ENCODE data around the gene ATG2A. TPM values are rescaled to one million over a fixed set of nuclear protein-coding genes. Genes with fewer than 3 reads are reported as not detected.
A peak's percentile ranks its signal among the peaks of the same experiment; 100 is the strongest.

The ATG2A gene
- total and polyA plus RNA-seq, 8 donors = 12.2 to 77.6 (median 26.6) TPM

GRCh38 chr11:64888406-64888728 lies 28.6 kb downstream of the ATG2A start:
- peaks cover 26 to 55% (median 48%) of the 10 kb centered on the region in 4 donors for H3K4me1 ChIP-seq
- intact Hi-C loops (cut with DNase I; ENCODE audit: low total_unique reads) = no loop called here
- DNase-seq = no peak
- TF ChIP-seq POLR2AphosphoS5 (IDR thresholded peaks at IDR 0.05) (no peak), CTCF (IDR thresholded peaks at IDR 0.05) (no peak), EP300 (IDR thresholded peaks at IDR 0.05) (no peak), POLR2A (IDR thresholded peaks at IDR 0.05) (no peak)
- 23 to 54% (median 45%) methylated on average over 6 to 8 of the region's 8 CpGs for WGBS, 5 donors
- peak overlapping the region in 3 of 4 donors; percentile 16 to 31 (median 27) for H3K4me3 ChIP-seq
- no peaks in the 10 kb centered on the region for H3K27me3 ChIP-seq
- H3K27ac ChIP-seq = peak overlapping the region; percentile 84 to 94 (median 86)
- no peaks in the 10 kb centered on the region for H3K9me3 ChIP-seq
- H3K36me3 ChIP-seq = no peaks in the 10 kb centered on the region

GRCh38 chr11:64887757-64888405 lies 29.1 kb downstream of the ATG2A start:
- intact Hi-C loops (cut with DNase I; ENCODE audit: low total_unique reads) = no loop called here
- no peaks in the 10 kb centered on the region for H3K36me3 ChIP-seq
- DNase-seq = peak; percentile 88 to 92
- peak overlapping the region; percentile 16 to 31 (median 28) for H3K4me3 ChIP-seq
- peaks cover 26 to 51% (median 48%) of the 10 kb centered on the region in 4 donors for H3K4me1 ChIP-seq
- H3K27ac ChIP-seq = peak overlapping the region; percentile 84 to 94 (median 86)
- no peaks in the 10 kb centered on the region for H3K9me3 ChIP-seq
- no peaks in the 10 kb centered on the region for H3K27me3 ChIP-seq
- 6 to 18% (median 11%) methylated on average over 26 to 34 of the region's 34 CpGs for WGBS, 5 donors
- peak in 2 of 3 donors; percentile 4 to 61 for TF ChIP-seq POLR2AphosphoS5 (IDR thresholded peaks at IDR 0.05)
- TF ChIP-seq EP300 (IDR thresholded peaks at IDR 0.05) = no peak
- TF ChIP-seq POLR2A (IDR thresholded peaks at IDR 0.05) = no peak
- TF ChIP-seq CTCF (IDR thresholded peaks at IDR 0.05) = peak in 6 of 7 experiments; percentile 16 to 99 (median 96)

- peak overlapping the region in 3 of 4 donors; percentile 16 to 31 (median 27) for H3K4me3 ChIP-seq
- no peaks in the 10 kb centered on the region for H3K27me3 ChIP-seq
- no peaks in the 10 kb centered on the region for H3K9me3 ChIP-seq
- no peak for DNase-seq
- intact Hi-C loops (cut with DNase I; ENCODE audit: low total_unique reads) = no loop called here
- peaks cover 26 to 51% (median 46%) of the 10 kb centered on the region in 4 donors for H3K4me1 ChIP-seq
- TF ChIP-seq POLR2AphosphoS5 (IDR thresholded peaks at IDR 0.05) = no peak
- TF ChIP-seq POLR2A (IDR thresholded peaks at IDR 0.05) = no peak
- TF ChIP-seq CTCF (IDR thresholded peaks at IDR 0.05) = no peak
- no peak for TF ChIP-seq EP300 (IDR thresholded peaks at IDR 0.05)
- WGBS, 5 donors = 57 to 69% (median 67%) methylated on average over 8 of the region's 8 CpGs
- no peaks in the 10 kb centered on the region for H3K36me3 ChIP-seq
- peak overlapping the region; percentile 80 to 94 (median 86) for H3K27ac ChIP-seq
These were observed 29.7 kb downstream of the ATG2A start for GRCh38 chr11:64887234-64887756.

GRCh38 chr11:64885367-64886286 lies 31.4 kb downstream of the ATG2A start:
- Histone ChIP-seq H3K36me3 (no peaks in the 10 kb centered on the region), H3K4me1 (peaks cover 26 to 59% (median 48%) of the 10 kb centered on the region in 4 donors), H3K27ac (peak overlapping the region in 4 of 5 donors; percentile 32 to 68 (median 47)), H3K27me3 (no peaks in the 10 kb centered on the region), H3K4me3 (no peak overlapping the region), H3K9me3 (no peaks in the 10 kb centered on the region)
- peak in 1 of 2 donors; percentile 67 for DNase-seq
- intact Hi-C loops (cut with DNase I; ENCODE audit: low total_unique reads) = no loop called here
- 67 to 75% (median 70%) methylated on average over 11 to 15 of the region's 15 CpGs for WGBS, 5 donors
- TF ChIP-seq EP300 (IDR thresholded peaks at IDR 0.05) (no peak), POLR2AphosphoS5 (IDR thresholded peaks at IDR 0.05) (peak in 1 of 3 donors; percentile 53), CTCF (IDR thresholded peaks at IDR 0.05) (no peak)

Data from stomach (tissue), 9 donors.